NCI-H748 (cell line): Measurements from ENCODE around the gene IL6R.

ENCODE experiments used
- DNase-seq: peaks from one replicate; lab custom pipeline; 2025; ENCODE audit not compliant: unreplicated experiment; lab: John Stamatoyannopoulos, UW

The IL6R gene

GRCh38 chr1:154503898-154504297 lies 98.8 kb downstream of the IL6R start:
- DNase-seq: no peak

DNA sequence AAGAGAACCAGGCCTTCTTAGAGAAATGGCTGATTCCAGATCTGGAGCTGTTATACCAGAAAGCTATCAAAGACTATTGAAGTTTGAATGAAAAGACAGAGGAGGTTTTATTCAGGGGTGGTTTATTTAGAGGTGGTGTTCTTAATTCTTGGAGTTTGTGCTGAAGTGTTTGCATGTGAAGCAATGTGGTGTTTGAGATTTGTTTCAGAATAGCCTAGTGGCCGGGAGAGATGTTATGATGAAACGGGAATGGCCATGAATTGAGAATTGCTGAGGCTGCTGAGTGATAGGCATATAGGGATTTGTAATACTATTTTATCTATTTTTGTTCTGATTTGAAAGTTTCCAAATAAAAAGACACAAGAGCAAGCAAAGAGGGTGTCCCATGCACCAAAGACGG lies 107.6 kb downstream of the IL6R start:
- no peak for DNase-seq

DNA sequence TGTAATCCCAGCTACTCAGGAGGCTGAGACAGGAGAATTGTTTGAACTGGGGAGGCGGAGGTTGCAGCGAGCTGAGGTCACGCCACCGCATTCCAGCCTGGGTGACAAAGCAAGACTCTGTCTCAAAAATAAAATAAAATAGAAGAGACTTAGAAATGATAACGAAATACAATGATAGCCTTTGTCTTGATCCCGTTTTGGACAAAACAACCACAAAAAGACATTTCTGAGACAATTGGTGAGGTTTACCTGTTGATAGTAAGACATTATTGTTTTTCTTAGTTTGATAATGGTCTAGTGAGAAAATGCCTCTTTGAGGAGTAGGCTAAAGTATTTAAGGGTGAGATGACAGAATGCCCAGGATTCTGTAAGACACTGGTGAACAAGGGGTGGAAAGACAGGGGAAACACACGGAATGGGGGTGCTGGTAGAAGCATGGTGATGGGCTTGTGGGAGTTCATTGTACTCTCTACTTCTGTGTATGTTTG lies 109.0 kb downstream of the IL6R start:
- no peak for DNase-seq

- DNase-seq: no peak
Observed at GRCh38 chr1:154517661-154518060, 112.5 kb downstream of the IL6R start.
